Epidermal melanocyte (primary cell): ENCODE measurements around the gene EPS8.
"Not testable (repeated sequence)": the region's sequence is repeated elsewhere in the genome, so short reads cannot be mapped to it uniquely, and the experiment has no call there.

ENCODE experiments used
- DNase-seq: peaks from one replicate; pipeline ENCODE4 v3.0.0; 2011; ENCODE audit warnings: low spot score; ENCODE audit not compliant: insufficient read length

EPS8 gene

DNA sequence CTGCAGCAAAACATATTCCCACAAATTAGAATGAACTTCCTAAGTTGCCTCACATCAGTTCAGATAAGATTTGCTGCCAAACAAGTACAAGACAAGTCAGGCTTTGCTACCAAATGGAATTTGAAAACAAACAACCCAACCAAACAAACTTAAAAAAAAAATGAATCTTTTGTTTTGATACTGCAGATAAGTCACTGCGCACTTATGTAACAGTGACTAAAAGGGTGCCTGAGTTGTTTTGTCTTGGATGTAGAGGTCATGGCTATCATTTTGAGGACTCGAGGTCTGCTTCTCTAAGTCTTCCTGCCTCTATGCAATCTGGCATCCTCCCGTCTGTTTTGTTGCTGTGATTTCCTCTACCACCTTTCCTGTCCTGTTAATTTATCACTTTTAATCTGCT is 11.1 kb upstream of the EPS8 start:
- DNase-seq: no peak

DNA sequence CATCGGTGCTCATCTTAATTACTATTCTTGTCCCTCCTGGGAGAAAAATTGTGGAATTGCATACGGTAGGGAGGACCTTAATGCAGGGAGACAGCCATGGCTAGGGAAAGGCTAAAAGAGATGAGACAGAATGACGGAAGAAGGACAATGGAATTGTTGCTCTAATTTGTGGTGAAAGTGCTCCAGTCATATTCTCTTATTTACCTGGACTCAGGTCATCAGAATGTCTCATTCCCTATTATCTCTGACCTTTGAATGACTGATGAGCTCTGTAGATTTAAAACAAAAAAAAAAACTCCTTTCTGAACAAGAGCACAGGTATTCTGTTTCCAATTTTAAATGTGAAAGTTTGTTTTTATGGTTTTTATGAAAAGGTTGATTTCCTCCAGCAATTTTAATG is 8.6 kb upstream of the EPS8 start:
- no peak for DNase-seq

DNA sequence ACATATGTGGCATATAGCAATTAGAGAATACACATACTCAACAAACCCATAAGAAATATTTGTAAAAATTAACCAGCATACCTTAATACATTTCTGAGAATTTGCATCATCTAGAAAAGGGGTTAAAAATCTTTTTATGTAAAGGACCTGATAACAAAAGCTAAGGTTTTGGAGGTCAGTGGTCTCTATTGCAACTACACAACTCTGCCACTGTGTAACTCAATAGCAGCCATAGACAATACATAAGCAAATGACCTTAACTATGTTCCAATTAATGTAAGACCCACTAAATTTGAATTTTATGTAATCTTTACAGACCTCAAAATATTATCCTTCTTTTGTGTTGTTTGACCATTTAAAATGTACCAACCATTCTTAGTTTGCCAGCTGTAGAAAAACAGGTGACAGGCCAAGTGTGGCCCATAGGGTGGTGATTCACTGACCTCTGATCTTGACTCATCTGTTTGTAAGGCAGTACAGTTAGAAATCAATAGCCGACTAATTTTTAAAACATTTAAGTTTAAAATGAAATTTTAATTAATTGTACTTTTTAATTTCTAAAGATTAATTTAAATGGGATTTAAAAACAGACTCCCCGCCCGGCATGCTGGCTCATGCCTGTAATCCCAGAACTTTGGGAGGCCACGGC is 7.4 kb upstream of the EPS8 start:
- DNase-seq: no peak

DNA sequence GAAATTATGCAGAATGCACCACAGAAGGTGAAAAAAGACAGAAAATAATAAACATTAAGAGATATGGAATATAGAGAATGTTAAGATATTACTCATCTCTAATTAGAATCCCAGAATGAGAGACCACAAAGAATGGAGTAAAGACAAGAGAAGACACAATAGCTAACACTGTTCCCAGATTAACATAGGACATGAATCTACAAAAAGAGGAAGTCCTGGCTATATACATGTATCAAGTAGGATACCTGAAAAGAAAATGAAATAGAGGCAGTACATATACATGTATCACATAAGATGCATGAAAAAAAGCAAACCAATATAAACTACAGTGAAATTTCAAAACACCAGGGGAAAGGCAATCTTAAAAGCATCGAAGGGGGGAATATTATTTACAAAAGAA is 5.6 kb upstream of the EPS8 start:
- no peak for DNase-seq

DNA sequence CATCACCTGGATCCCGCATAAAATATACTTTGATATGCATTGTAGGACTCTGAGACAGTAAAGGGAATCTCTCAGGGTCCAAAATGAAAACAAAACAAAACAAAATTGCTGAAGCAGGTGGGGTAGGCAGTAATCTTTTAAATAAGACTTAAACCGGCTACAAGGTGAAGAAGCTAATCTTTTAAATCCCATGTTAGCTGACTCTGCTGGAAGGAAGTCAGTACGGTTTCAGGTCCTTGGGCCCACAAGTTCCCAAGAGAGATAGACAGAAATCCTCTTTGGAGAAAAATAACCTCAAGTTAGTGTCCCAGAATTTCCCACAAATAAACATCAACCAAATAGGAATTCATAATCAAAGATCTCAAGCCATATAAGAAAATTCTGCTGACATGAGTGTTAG is 5.0 kb upstream of the EPS8 start:
- DNase-seq: no peak

- DNase-seq: no peak
Observed at GRCh38 chr12:15788233-15789219, 662 bp downstream of the EPS8 start.

DNA sequence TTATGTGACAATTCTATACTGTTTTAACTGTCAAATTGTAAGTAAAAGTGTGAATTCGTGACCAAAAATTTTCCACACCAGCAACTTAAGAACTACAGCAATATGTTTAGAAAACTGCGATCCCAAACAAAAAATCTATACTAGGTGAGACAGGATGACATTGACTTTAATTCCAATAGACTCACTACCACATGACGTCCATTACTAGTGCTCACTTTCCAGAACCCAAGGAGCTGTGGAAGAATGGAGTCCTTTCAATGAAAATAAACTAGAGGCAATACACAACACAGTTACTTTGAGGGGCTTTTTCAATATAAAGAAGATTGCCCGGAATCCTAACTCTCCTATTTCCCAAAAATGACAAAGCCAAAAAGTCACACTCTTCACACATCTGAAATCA is 1.4 kb downstream of the EPS8 start:
- DNase-seq: no peak

GRCh38 chr12:15786772-15787171 is 2.4 kb downstream of the EPS8 start:
- no peak for DNase-seq

DNA sequence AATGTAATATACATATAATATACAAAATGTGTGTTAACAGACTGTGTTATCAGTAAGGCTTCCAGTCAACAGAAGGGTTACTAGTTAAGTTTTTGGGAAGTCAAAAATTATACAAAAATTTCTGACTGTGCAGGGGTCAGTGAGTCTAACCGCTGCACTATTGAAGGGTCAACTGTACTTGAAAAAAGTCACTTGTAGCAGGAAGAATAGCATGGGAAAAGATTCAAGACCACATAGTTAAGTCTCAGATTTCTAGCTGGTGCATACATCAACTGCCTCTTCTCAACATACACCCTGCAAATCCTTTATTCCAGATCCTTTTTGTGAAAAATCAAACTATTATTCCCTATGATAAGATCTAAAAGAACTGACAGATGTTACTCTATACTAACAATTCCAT is 5.9 kb downstream of the EPS8 start:
- no peak for DNase-seq

GRCh38 chr12:15782667-15783066 is 6.5 kb downstream of the EPS8 start:
- DNase-seq: no peak

- DNase-seq: no peak
Observed at GRCh38 chr12:15779925-15780324, 9.3 kb downstream of the EPS8 start.

GRCh38 chr12:15778126-15778525 is 11.1 kb downstream of the EPS8 start:
- no peak for DNase-seq

GRCh38 chr12:15777355-15778012 is 11.7 kb downstream of the EPS8 start:
- no peak for DNase-seq

- no peak for DNase-seq
Observed at GRCh38 chr12:15776532-15776931, 12.7 kb downstream of the EPS8 start.

- DNase-seq: no peak
Observed at GRCh38 chr12:15774819-15775218, 14.4 kb downstream of the EPS8 start.

DNA sequence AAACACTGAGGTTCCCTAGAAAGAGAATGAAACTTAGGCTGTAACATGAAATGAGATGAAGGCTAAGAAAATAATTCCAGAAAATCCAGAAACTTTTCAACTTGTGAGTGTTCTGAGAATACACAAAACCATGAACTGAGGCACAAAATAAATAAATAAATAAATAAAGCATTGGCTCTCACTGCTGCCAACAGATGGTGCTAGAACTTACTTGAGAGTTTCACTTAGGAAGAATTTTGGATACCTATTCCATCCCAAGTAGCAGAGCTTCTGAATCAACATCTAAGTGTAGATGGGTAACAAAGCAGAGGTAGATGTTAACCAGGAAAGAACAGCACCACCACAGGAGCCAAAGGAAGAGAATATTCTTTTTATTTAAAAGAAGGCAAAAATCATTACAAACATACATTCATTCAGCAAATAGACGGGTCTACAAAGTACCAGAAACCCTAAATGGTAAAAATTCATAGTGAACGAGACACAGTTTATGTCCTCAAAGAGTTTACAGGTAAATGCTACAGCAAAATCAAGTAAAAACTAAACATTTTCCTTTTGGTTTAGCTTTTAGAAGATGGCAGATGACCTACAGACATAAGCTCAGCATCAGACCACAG is 16.7 kb downstream of the EPS8 start:
- DNase-seq: no peak

GRCh38 chr12:15770581-15770980 is 18.6 kb downstream of the EPS8 start:
- no peak for DNase-seq

DNA sequence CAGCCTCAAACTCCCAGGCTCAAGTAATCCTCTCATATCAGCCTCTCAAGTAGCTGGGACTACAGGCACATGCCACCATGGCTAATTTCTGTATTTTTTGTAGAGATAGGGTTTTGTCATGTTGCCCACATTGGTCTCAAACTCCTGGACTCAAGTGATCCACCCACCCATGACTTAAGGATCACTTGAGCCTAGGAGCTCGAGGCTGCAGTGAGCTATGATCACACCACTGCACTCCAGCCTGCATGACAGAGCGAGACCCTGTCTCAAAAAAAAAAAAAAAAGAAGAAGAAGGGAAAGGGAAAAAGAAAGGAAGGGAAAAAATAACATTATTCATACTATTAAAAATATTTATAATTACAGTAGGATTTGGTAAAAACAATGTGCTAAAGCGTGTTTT is 19.2 kb downstream of the EPS8 start:
- no peak for DNase-seq

GRCh38 chr12:15769586-15769985 is 19.6 kb downstream of the EPS8 start:
- DNase-seq: no peak

DNA sequence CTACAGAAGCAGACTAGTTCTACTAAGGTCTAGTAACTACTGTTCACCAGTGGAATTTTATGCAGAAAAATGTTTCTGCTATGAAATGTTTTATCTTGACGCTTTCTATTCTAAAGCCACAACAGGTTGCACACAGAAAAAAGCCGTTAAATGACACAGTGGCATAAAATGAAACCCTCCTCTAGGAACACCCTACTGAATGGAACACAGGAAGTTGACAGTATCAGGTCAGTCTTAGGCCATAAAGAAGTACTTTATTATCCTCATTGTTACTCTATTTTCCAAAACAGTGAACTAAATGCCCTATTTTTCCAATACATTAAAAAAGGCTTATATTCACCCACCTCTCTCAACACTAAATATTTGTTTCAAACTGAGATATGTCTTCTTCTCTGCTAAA is 21.9 kb downstream of the EPS8 start:
- DNase-seq: no peak

GRCh38 chr12:15763328-15763727 is 25.9 kb downstream of the EPS8 start:
- no peak for DNase-seq

GRCh38 chr12:15762162-15762561 is 27.0 kb downstream of the EPS8 start:
- DNase-seq: not testable (repeated sequence)
